HEK293 (cell line): ENCODE results near the gene LMAN1L.

Experiments used
- CTCF ChIA-PET: fragments of 350-600 bp; formaldehyde crosslinking; extraction: SDS; loops from one replicate; lab custom pipeline; 2021; ENCODE audit warnings: antibody characterized with exemption; lab: Yijun Ruan, JAX
- POLR2A ChIA-PET: fragments of 300-600 bp; formaldehyde crosslinking; extraction: SDS; loops from one replicate; lab custom pipeline; 2020; ENCODE audit warnings: antibody characterized with exemption, inconsistent platforms; lab: Yijun Ruan, JAX
- H3K27ac ChIP-seq: fragments of 200-500 bp; sonication (Bioruptor generic); 2 replicates; pipeline ENCODE4 v1.5.1; 2014; ENCODE audit warnings: low read depth, low read length, control low read depth, inconsistent platforms; ENCODE audit errors: extremely low read depth
- H3K36me3 ChIP-seq, 2 experiments: fragments of 200-500 bp in 1 of 2; sonication (Bioruptor generic) in 1 of 2; 1 replicate in 1 of 2; 2 replicates in 1 of 2; pipeline ENCODE4 v1.5.1; 2014 to 2017; ENCODE audit warnings: inconsistent platforms in 2 of 2, low read length in 2 of 2; ENCODE audit not compliant: control insufficient read depth in 2 of 2, insufficient read depth in 1 of 2
- H3K4me1 ChIP-seq: fragments of 200-500 bp; sonication (Bioruptor generic); 2 replicates; pipeline ENCODE4 v1.5.1; 2014; ENCODE audit warnings: mild to moderate bottlenecking, low read length, inconsistent platforms; ENCODE audit not compliant: control insufficient read depth, insufficient read depth
- H3K4me3 ChIP-seq: 2 replicates; pipeline ENCODE4 v1.5.1; 2011; ENCODE audit warnings: low read depth, mild to moderate bottlenecking, control low read depth, low read length, moderate library complexity
- H3K9me3 ChIP-seq: fragments of 200-500 bp; sonication (Bioruptor generic); 2 replicates; pipeline ENCODE4 v1.5.1; 2014; ENCODE audit warnings: low read depth, low read length, inconsistent platforms; ENCODE audit not compliant: control insufficient read depth, insufficient read depth
- KLF17 ChIP-seq: fragments of 450-650 bp; formaldehyde crosslinking; IDR thresholded peaks from 2 replicates; pipeline ENCODE4 v1.5.1; 2016; ENCODE audit warnings: missing biosample characterization, missing genetic modification characterization
- SP2 ChIP-seq: fragments of 450-650 bp; formaldehyde crosslinking; IDR thresholded peaks from 2 replicates; pipeline ENCODE4 v1.5.1; 2016; ENCODE audit warnings: missing biosample characterization, missing genetic modification characterization
- ZIC2 ChIP-seq: fragments of 450-650 bp; formaldehyde crosslinking; IDR thresholded peaks from 2 replicates; pipeline ENCODE4 v1.5.1; 2016; ENCODE audit warnings: missing biosample characterization, missing genetic modification characterization
- ZNF112 ChIP-seq: fragments of 450-650 bp; formaldehyde crosslinking; IDR thresholded peaks from 2 replicates; pipeline ENCODE4 v1.5.0; 2017; ENCODE audit warnings: missing biosample characterization, missing genetic modification characterization
- ZNF335 ChIP-seq: fragments of 450-650 bp; formaldehyde crosslinking; conservative IDR thresholded peaks from 2 replicates; pipeline ENCODE4 v1.5.1; 2016; ENCODE audit warnings: missing biosample characterization, missing genetic modification characterization
- ZNF530 ChIP-seq: fragments of 450-650 bp; formaldehyde crosslinking; IDR thresholded peaks from 2 replicates; pipeline ENCODE4 v1.5.1; 2016; ENCODE audit warnings: low read depth, missing biosample characterization, missing genetic modification characterization
- ZNF596 ChIP-seq: fragments of 450-650 bp; IDR thresholded peaks from 2 replicates; pipeline ENCODE4 v1.5.0; 2018; ENCODE audit warnings: missing biosample characterization, mild to moderate bottlenecking, missing genetic modification characterization, moderate library complexity
- ZNF600 ChIP-seq: fragments of 450-650 bp; formaldehyde crosslinking; IDR thresholded peaks from 2 replicates; pipeline ENCODE4 v1.5.1; 2016; ENCODE audit warnings: missing biosample characterization, missing genetic modification characterization
- ZNF629 ChIP-seq: fragments of 450-650 bp; formaldehyde crosslinking; IDR thresholded peaks from 2 replicates; pipeline ENCODE4 v1.5.1; 2017; ENCODE audit warnings: missing biosample characterization, missing genetic modification characterization
- ZNF677 ChIP-seq: fragments of 450-650 bp; IDR thresholded peaks from 2 replicates; pipeline ENCODE4 v1.5.0; 2018; ENCODE audit warnings: missing biosample characterization, mild to moderate bottlenecking, missing genetic modification characterization, moderate library complexity
- ZNF843 ChIP-seq: fragments of 450-650 bp; formaldehyde crosslinking; IDR thresholded peaks from 2 replicates; pipeline ENCODE4 v1.5.1; 2016; ENCODE audit warnings: missing biosample characterization, missing genetic modification characterization
- ZSCAN18 ChIP-seq: fragments of 450-650 bp; formaldehyde crosslinking; IDR thresholded peaks from 2 replicates; pipeline ENCODE4 v1.5.1; 2016; ENCODE audit warnings: missing biosample characterization, missing genetic modification characterization
- TF ChIP-seq, protein P1 (sequence below): fragments of 450-650 bp; formaldehyde crosslinking; IDR thresholded peaks from 2 replicates; pipeline ENCODE4 v1.5.1; 2017; ENCODE audit warnings: missing biosample characterization, missing genetic modification characterization
- TF ChIP-seq, protein P2 (sequence below): fragments of 450-650 bp; formaldehyde crosslinking; IDR thresholded peaks from 2 replicates; pipeline ENCODE4 v1.5.1; 2016; ENCODE audit warnings: missing biosample characterization, missing genetic modification characterization
- TF ChIP-seq, protein P3 (sequence below): fragments of 450-650 bp; formaldehyde crosslinking; IDR thresholded peaks from 2 replicates; pipeline ENCODE4 v1.5.1; 2016; ENCODE audit warnings: missing biosample characterization, missing genetic modification characterization, borderline replicate concordance

LMAN1L gene

GRCh38 chr15:74850393-74850792 is 37.8 kb downstream of the LMAN1L start (continued):
- TF ChIP-seq, protein P1, sequence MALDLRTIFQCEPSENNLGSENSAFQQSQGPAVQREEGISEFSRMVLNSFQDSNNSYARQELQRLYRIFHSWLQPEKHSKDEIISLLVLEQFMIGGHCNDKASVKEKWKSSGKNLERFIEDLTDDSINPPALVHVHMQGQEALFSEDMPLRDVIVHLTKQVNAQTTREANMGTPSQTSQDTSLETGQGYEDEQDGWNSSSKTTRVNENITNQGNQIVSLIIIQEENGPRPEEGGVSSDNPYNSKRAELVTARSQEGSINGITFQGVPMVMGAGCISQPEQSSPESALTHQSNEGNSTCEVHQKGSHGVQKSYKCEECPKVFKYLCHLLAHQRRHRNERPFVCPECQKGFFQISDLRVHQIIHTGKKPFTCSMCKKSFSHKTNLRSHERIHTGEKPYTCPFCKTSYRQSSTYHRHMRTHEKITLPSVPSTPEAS (tag by site-specific recombination), result no peak
- no peak for TF ChIP-seq ZNF530 (tag by site-specific recombination)
- TF ChIP-seq, protein P2, sequence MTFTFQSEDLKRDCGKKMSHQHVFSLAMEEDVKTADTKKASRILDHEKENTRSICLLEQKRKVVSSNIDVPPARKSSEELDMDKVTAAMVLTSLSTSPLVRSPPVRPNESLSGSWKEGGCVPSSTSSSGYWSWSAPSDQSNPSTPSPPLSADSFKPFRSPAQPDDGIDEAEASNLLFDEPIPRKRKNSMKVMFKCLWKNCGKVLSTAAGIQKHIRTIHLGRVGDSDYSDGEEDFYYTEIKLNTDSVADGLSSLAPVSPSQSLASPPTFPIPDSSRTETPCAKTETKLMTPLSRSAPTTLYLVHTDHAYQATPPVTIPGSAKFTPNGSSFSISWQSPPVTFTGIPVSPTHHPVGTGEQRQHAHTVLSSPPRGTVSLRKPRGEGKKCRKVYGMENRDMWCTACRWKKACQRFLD (tag by site-specific recombination), result no peak

DNA sequence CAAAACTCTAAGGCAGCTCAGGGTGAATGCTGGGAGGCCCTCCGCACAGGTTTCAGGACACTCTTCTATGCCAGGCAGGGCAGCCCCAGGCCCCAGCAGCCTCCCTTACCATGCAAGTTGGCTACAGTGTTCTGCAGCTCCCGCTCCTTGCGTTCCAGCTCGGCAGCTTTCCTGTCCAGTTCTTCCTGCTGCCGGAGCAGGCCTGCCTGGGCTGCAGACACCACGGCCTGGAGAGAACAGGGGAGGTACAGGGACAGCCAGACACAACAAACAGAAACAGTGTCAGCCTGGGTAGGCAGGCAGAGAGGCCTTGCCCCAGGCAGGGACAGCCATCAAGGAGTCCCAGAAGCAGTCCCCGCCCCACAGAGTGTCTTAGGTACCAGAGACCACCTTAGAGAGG is 39.3 kb downstream of the LMAN1L start:
- no peak overlapping the region for H3K4me3 ChIP-seq
- ChIA-PET POLR2A (no interaction called here), CTCF (interaction anchor here (0.6 to 1.3 kb wide), 2 partner anchors 52 to 136 kb away, joined by 3 read pairs; no protein-coding TSS in a partner anchor)
- H3K27ac ChIP-seq, result no peak overlapping the region; the same call in 1 of the 2 replicates
- no peaks in the 10 kb centered on the region for H3K9me3 ChIP-seq
- H3K36me3 ChIP-seq, result peaks cover 26 to 71% of the 10 kb centered on the region in 2 experiments
- peaks cover under 1% of the 10 kb centered on the region for H3K4me1 ChIP-seq
- no peak for TF ChIP-seq SP2 (tag by site-specific recombination)
- TF ChIP-seq ZIC2 (tag by site-specific recombination), result no peak
- no peak for TF ChIP-seq KLF17
- peak; percentile 89 for TF ChIP-seq ZNF600
- TF ChIP-seq ZSCAN18 (tag by site-specific recombination), result no peak
- TF ChIP-seq ZNF335 (tag by site-specific recombination), result no peak
- TF ChIP-seq, all 188 proteins: peak for 1

DNA sequence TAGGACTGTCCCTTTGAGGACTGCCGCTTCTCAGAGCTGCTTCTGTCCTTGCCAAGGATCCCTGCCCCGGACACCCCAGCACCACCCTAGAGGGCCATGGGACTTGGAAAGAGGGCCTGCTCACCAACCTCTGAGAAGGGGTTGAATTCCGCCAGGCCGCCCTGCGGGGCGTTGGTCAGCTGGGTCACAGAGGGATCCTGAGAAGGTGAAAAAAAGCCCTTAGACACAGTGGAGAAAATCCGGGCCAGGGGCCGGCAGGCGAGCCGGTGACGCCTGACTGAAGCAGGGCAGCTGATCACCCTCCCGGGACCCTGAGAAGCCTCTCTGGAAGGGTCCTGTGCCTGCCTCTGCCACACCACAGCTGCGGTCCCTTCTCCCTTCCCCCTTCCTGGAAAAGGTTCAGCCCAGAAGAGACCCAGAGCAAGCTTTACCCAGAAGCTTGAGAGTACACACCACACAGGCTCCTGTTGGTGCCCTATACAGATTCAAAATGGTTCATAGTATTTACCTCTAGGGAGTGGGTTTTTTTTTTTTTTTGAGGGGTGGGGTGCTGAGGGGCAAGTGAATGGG is 41.9 kb downstream of the LMAN1L start:
- Histone ChIP-seq H3K9me3 (no peaks in the 10 kb centered on the region), H3K4me1 (peaks cover 12% of the 10 kb centered on the region), H3K27ac (no peak overlapping the region), H3K36me3 (peaks cover 12 to 51% of the 10 kb centered on the region in 2 experiments), H3K4me3 (no peak overlapping the region)
- TF ChIP-seq, protein P3, sequence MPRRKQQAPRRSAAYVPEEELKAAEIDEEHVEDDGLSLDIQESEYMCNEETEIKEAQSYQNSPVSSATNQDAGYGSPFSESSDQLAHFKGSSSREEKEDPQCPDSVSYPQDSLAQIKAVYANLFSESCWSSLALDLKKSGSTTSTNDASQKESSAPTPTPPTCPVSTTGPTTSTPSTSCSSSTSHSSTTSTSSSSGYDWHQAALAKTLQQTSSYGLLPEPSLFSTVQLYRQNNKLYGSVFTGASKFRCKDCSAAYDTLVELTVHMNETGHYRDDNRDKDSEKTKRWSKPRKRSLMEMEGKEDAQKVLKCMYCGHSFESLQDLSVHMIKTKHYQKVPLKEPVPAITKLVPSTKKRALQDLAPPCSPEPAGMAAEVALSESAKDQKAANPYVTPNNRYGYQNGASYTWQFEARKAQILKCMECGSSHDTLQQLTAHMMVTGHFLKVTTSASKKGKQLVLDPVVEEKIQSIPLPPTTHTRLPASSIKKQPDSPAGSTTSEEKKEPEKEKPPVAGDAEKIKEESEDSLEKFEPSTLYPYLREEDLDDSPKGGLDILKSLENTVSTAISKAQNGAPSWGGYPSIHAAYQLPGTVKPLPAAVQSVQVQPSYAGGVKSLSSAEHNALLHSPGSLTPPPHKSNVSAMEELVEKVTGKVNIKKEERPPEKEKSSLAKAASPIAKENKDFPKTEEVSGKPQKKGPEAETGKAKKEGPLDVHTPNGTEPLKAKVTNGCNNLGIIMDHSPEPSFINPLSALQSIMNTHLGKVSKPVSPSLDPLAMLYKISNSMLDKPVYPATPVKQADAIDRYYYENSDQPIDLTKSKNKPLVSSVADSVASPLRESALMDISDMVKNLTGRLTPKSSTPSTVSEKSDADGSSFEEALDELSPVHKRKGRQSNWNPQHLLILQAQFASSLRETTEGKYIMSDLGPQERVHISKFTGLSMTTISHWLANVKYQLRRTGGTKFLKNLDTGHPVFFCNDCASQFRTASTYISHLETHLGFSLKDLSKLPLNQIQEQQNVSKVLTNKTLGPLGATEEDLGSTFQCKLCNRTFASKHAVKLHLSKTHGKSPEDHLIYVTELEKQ (tag by site-specific recombination), result no peak
- TF ChIP-seq ZNF112 (tag by site-specific recombination), result no peak
- TF ChIP-seq ZNF677 (tag by site-specific recombination), result no peak
- no peak for TF ChIP-seq ZNF596 (tag by site-specific recombination)
- TF ChIP-seq ZNF629, result no peak
- no peak for TF ChIP-seq ZNF843 (tag by site-specific recombination)
- no peak for TF ChIP-seq ZIC2 (tag by site-specific recombination)
- CTCF ChIA-PET, result interaction anchor here (0.6 to 1.0 kb wide), 2 partner anchors 79 to 84 kb away, joined by 3 to 4 read pairs; no protein-coding TSS in a partner anchor
- POLR2A ChIA-PET, result interaction anchor here (2.1 kb wide), 1 partner anchor 52 kb away, joined by 5 read pairs; the partner anchor contains the start of gene FAM219B
